Stimulated activated naive B cell treated with anti-CD40 and anti-IgM and Interleukin-4, amounts not matched to agents 10 μg/mL and 1 μg/mL and 100 μg/mL, for 72 hours (primary cell): Measurements from ENCODE around the gene IRX3.
A peak's percentile ranks its signal among the peaks of the same experiment; 100 is the strongest.

ENCODE experiments used
- ATAC-seq, 2 donors: fragments of 150-1000 bp; cut with Tn5 transposase; replicated peaks; 2 replicates each; pipeline ENCODE4 v1.10.0; 2021; ENCODE audit warnings: moderate library complexity in 1 of 2
- DNase-seq: peaks from one replicate; pipeline ENCODE4 v3.0.0; 2021
- H3K27ac Mint-ChIP-seq: one replicate; pipeline ENCODE4 v1.8.0; 2022; ENCODE audit warnings: mild to moderate bottlenecking, mixed read lengths
- H3K27me3 Mint-ChIP-seq, 2 donors: one replicate each; pipeline ENCODE4 v1.8.0; 2022; ENCODE audit warnings: mixed read lengths in 2 of 2
- H3K36me3 Mint-ChIP-seq, 2 donors: one replicate each; pipeline ENCODE4 v1.8.0; 2022; ENCODE audit warnings: mixed read lengths in 2 of 2, mild to moderate bottlenecking in 1 of 2
- H3K4me1 Mint-ChIP-seq, 2 donors: one replicate each; pipeline ENCODE4 v1.8.0; 2022; ENCODE audit warnings: mixed read lengths in 2 of 2, mild to moderate bottlenecking in 1 of 2
- H3K4me3 Mint-ChIP-seq, 2 donors: one replicate each; pipeline ENCODE4 v1.8.0; 2022; ENCODE audit warnings: mild to moderate bottlenecking in 2 of 2, mixed read lengths in 2 of 2, moderate library complexity in 1 of 2
- H3K9me3 Mint-ChIP-seq, 2 donors: one replicate each; pipeline ENCODE4 v1.8.0; 2022; ENCODE audit warnings: mixed read lengths in 2 of 2, mild to moderate bottlenecking in 1 of 2

The IRX3 gene

DNA sequence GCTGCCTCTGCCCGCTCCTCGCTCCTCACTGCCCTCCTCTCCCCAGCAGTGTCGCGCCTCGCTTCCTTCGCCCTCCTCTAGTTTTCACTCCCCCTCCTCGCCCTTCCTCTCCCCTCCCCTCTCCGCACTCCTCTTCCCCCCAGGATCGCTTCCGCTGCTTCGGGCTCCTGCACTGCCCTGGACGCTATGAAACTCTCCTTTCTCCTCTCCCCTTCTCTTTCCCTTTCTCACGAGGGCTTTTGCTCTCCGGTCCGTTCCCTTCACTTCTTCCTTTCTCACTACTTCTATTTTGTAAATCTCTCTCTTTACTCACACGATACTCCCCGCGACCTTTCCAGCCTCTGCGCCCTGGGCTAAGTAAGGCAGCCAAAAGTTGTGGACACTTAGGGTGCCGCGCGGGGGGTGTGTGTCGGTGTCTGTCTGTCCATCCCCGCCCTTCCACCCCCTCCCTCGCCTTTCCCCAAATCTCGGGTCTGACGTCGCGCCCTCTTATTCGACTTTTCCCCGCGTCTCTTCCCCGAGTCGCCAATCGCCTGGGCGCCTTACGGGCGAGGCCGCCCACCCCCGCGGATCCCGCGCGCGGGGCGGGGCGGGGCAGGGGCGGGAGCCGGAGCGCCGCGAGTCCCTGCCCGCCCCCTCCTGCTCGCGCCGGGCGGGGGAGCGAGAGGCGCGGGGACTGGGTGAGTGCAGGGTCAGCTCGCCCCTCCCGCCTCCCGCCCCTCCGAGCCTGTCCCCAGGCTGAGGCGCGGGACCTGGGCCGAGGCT lies at the start of gene IRX3:
IRX3 (minus strand) TSS at position 422 of the 765 bp plus-strand sequence. CDS start 737 bp downstream, outside the sequence.
- Mint-ChIP-seq H3K4me3 (peak within 1 kb of the TSS; percentile 71 to 78), H3K27ac (peak within 1 kb of the TSS; percentile 93), H3K36me3 (peaks cover 16 to 18% of the 10 kb centered on the region in 2 donors), H3K4me1 (peaks cover 32 to 56% of the 10 kb centered on the region in 2 donors), H3K27me3 (peaks cover 73 to 94% of the 10 kb centered on the region in 2 donors), H3K9me3 (peaks cover 0 to 3% of the 10 kb centered on the region in 2 donors)
- DNase-seq (no peak), ATAC-seq (no peak)

DNA sequence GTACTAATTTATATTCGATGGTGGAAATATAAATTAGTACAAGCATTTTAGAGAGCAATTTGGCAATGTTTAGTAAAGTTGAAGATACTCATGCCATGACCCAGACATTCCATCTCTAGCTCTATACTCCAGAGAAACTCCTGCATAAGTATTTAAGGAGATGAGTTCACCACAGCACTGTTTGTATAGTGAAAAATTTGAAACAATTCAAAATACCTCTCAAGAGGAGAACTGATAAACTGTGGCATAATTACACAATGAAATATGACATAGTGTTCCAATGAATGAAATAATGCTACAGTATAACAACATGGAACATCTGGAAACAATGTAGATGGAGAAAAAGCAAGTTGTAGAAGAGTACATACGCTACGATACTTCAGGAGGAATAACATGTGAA lies 48.6 kb upstream of the IRX3 start:
- H3K27me3 Mint-ChIP-seq: peaks cover 13 to 20% of the 10 kb centered on the region in 2 donors
- no peak overlapping the region for H3K27ac Mint-ChIP-seq
- no peak overlapping the region for H3K4me3 Mint-ChIP-seq
- peaks cover 0 to 3% of the 10 kb centered on the region in 2 donors for H3K9me3 Mint-ChIP-seq
- no peak for ATAC-seq
- no peaks in the 10 kb centered on the region for H3K36me3 Mint-ChIP-seq
- no peak for DNase-seq
- no peaks in the 10 kb centered on the region for H3K4me1 Mint-ChIP-seq

DNA sequence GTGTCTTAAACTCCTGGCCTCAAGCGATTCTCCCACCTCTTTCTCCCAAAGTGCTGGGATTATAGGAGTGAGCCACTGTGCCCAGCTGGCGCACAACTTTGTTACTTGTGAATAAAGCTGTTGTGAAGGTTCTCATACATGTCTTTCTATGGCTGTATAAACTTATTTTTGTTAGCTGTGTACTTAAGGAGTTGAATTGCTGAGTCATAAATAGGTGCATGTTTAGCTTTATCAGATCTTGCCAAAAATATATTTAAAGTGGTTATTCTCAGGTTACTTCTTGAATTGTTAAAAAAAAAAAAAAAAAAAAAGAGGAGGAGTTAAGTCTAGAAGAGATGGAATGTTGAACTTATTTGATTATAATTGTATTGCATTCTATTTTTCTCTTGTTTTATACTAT lies 47.6 kb upstream of the IRX3 start:
- no peak overlapping the region for H3K27ac Mint-ChIP-seq
- H3K4me3 Mint-ChIP-seq: no peak overlapping the region
- peaks cover 0 to under 1% of the 10 kb centered on the region in 2 donors for H3K9me3 Mint-ChIP-seq
- H3K36me3 Mint-ChIP-seq: no peaks in the 10 kb centered on the region
- peaks cover 18 to 20% of the 10 kb centered on the region in 2 donors for H3K27me3 Mint-ChIP-seq
- ATAC-seq (no peak), DNase-seq (no peak)
- H3K4me1 Mint-ChIP-seq: no peaks in the 10 kb centered on the region

DNA sequence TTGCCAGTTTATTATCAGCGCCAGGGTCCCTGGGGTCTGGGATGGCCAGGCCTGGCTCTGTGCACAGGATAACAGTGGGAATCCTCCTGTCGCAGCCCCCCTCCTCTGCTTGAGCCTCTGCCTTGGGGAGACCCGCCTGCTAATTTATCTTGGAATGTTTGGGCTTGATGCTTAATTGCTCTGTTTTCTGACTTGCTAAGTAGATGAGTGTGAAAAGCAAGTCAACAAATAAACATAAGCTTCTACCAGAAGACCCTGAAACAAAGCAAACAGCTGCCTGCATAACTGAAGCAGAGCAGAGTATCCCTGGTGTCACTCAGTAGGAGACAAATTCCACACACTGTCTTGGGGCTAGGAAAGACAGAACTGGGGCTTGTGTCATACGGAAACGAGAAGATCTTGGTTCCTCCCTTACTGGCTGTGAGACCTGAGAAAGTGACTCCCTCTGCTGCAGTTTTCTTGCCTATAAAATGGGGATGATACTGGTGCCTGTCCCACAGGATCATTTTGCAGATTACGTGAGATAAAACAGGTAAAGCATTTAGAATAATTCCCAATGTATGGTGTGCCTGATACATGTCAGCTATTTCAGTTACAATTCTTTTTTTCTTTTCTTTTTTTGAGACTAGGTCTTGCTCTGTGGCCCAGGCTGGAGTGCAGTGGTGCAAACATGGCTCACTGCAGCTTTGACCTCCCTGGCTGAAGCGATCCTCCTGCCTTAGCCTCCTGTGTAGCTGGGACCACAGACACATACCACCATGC lies 44.8 kb upstream of the IRX3 start:
- H3K4me1 Mint-ChIP-seq: no peaks in the 10 kb centered on the region
- H3K4me3 Mint-ChIP-seq: no peak overlapping the region
- H3K27ac Mint-ChIP-seq: peak overlapping the region; percentile 52
- H3K36me3 Mint-ChIP-seq: no peaks in the 10 kb centered on the region
- H3K9me3 Mint-ChIP-seq: no peaks in the 10 kb centered on the region
- peaks cover 8 to 18% of the 10 kb centered on the region in 2 donors for H3K27me3 Mint-ChIP-seq
- DNase-seq: no peak
- ATAC-seq: no peak

DNA sequence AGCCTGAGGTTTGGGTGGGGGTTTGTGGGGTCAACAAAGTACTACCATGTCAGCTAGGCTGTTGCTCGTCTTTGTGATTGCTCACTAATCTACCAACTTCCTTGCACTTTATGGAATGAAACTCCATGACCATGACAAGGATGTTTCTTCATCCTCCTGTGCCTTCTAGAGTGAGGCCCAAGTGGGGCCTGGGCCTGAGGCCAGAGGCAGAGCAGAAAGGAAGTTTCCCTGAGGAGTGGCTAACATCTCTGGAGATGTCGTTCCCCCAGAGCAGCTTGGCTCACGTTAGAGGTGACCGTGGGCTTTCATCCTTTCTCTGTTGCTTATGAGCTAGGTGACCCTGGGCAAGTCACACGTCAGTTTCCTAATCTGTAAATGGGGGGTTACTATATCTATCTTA lies 41.0 kb upstream of the IRX3 start:
- ATAC-seq: no peak
- no peaks in the 10 kb centered on the region for H3K4me1 Mint-ChIP-seq
- H3K27ac Mint-ChIP-seq: no peak overlapping the region
- peaks cover 4 to 18% of the 10 kb centered on the region in 2 donors for H3K27me3 Mint-ChIP-seq
- no peak overlapping the region for H3K4me3 Mint-ChIP-seq
- no peak for DNase-seq
- H3K9me3 Mint-ChIP-seq: no peaks in the 10 kb centered on the region
- no peaks in the 10 kb centered on the region for H3K36me3 Mint-ChIP-seq

DNA sequence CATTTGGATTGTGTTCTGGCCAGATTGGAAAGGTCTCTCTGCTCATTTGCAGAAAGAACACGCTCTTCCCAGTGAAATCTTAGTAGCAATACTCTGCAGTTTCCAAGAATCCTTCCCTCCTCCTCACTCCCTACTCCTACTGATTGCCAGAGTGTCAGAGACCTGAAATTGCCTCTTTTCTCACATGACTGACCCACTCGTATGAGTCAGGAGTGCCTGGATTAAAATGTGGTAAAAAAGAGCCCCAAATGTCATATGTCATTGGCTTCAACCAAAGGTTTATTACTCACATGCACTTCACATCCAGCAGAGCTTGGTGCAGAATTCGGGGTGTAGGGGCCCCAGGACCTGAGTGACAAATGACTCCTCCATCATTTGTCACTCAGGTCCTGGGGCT lies 39.7 kb upstream of the IRX3 start:
- no peaks in the 10 kb centered on the region for H3K4me1 Mint-ChIP-seq
- H3K27me3 Mint-ChIP-seq: peaks cover 4 to 16% of the 10 kb centered on the region in 2 donors
- no peak overlapping the region for H3K27ac Mint-ChIP-seq
- H3K4me3 Mint-ChIP-seq: no peak overlapping the region
- no peaks in the 10 kb centered on the region for H3K9me3 Mint-ChIP-seq
- H3K36me3 Mint-ChIP-seq: no peaks in the 10 kb centered on the region
- ATAC-seq (no peak), DNase-seq (no peak)

DNA sequence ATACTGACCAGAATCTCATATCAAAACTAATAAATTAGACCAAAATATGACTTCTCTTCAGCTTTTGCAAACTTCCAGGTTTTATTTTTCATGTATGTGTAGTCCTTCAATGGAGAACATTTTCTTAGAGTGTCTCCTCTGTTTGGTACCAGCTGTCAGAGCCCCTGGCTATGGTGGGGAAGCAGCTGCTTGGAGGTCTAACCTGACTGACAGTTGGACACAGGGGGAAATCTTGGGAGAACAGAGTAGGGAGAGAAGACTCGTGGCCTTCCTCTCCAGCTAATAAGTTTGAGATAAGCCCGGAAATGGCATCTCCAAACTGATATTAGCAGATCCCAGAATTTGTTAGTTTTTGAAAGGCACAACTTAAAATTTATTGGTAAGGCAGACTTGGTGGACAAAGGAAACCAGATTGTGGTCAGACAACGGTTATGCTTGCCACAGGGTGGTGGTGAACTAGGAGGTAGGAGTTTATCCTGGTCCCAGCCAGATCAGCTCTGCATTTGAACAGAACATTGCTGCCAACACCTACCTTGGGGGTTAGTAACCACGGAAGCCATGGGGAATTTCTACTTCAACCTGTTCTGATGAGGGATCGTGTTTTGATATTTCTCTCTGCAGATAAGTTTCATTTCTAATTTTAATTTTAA lies 39.2 kb upstream of the IRX3 start:
- DNase-seq: no peak
- no peak overlapping the region for H3K27ac Mint-ChIP-seq
- no peak for ATAC-seq
- no peak overlapping the region for H3K4me3 Mint-ChIP-seq
- H3K27me3 Mint-ChIP-seq: peaks cover 4 to 11% of the 10 kb centered on the region in 2 donors
- no peaks in the 10 kb centered on the region for H3K9me3 Mint-ChIP-seq
- H3K4me1 Mint-ChIP-seq: no peaks in the 10 kb centered on the region
- no peaks in the 10 kb centered on the region for H3K36me3 Mint-ChIP-seq

DNA sequence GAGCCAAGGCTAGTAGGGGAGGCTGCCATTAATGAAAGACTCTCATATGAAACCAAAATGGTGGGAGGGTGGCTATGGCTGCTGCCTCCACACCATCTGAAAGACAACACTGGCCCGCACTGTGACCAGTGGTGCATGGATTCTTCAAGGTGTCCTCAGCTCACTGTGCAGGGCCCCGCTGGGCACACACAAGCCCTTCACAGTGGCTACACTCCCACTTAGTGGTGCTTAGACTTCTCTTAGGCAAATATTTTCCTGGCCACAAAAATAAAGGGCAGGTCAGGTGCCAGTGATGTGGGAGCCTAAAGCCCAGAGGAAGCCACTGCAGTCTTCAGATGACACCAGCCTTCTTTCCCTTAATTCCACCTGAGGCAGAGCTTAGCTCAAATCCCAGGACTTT lies 38.1 kb upstream of the IRX3 start:
- Mint-ChIP-seq H3K4me1 (no peaks in the 10 kb centered on the region), H3K4me3 (no peak overlapping the region), H3K9me3 (no peaks in the 10 kb centered on the region), H3K27me3 (peaks cover 1 to 5% of the 10 kb centered on the region in 2 donors), H3K27ac (no peak overlapping the region), H3K36me3 (no peaks in the 10 kb centered on the region)
- ATAC-seq (no peak), DNase-seq (no peak)

DNA sequence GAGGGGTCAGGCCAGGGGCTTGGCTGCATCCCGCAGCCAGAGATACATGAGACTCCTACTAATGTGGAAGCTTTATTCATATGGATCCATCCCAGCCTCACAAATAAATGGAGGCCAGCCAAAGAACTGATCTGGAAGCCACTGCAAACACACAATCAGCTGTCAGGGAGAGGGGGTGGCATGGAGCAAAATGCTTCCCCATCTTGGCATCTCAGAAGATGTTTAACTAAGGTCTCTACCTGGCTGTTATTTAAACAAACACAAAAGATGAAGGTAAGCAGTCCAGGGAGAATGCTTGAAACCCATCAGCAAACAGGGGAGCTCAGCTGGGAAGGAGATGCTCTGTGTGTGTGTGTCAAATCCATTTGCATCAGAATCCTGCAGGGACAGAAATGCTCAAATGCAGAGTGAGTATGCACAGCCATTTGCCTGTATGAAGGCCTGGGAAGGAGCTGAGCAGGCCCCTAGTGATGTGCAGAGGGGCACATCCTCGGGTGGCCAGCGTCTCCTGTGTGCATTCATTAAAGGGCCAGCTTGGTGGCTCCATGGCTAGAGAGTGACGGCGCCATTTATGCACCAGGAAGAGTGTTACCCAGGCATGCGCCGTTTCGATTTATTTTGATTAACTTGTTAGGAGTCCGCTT lies 34.2 kb upstream of the IRX3 start:
- no peaks in the 10 kb centered on the region for H3K36me3 Mint-ChIP-seq
- no peak overlapping the region for H3K4me3 Mint-ChIP-seq
- H3K9me3 Mint-ChIP-seq: no peaks in the 10 kb centered on the region

DNA sequence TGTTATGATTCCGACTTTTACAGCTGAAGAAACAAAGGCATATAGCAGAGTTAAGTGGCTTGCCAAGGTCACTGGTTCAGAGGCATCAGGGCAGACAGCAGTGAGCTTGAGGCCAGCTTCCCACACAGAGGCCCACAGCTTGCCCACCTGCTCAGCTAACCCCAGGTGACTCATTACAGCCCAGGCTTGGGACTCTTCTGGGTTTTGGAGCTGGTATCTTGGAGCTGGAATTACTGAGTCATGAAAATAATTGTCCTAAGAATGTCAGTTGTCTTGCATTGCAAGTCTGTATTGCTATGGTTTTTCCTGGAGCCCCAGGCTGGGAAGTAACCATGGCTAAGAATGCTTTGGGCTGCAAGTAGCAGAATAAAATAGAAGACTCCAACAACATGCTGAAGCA lies 32.4 kb upstream of the IRX3 start:
- Mint-ChIP-seq H3K27me3 (peaks cover 0 to 5% of the 10 kb centered on the region in 2 donors), H3K4me1 (no peaks in the 10 kb centered on the region), H3K27ac (no peak overlapping the region), H3K9me3 (no peaks in the 10 kb centered on the region), H3K4me3 (no peak overlapping the region), H3K36me3 (no peaks in the 10 kb centered on the region)
- ATAC-seq: no peak
- DNase-seq: no peak

More for the DNA sequence above, 34.2 kb upstream of the IRX3 start:
- ATAC-seq: no peak
- Mint-ChIP-seq H3K27ac (no peak overlapping the region), H3K27me3 (peaks cover 0 to 5% of the 10 kb centered on the region in 2 donors), H3K4me1 (no peaks in the 10 kb centered on the region)
- no peak for DNase-seq

DNA sequence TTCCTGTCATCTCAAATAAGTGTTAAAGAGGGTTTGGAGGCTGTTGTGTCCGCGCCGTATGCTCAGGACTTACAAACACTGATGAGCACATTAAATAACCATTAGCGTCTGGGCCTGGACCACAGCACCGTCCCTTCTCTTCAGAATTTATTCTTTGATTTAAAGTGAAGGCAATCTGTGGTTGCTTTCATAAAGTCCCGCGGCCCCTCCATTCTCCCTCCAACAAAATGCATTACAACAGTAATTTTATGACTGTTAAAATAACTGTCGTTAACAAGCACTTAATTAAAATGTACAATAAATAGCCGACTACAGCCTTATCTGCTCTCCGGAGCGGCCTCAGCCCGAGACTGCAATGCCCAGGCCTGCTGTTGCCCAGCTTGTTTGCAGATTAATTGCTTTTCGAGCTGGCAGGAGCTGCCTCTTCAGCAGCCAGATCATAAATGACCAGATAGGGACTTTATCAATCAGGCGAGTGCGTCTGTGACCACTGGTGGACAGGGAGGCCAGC lies 30.6 kb upstream of the IRX3 start:
- Mint-ChIP-seq H3K9me3 (no peaks in the 10 kb centered on the region), H3K27ac (no peak overlapping the region), H3K27me3 (peaks cover 0 to 5% of the 10 kb centered on the region in 2 donors), H3K4me3 (no peak overlapping the region), H3K36me3 (no peaks in the 10 kb centered on the region), H3K4me1 (no peaks in the 10 kb centered on the region)
- ATAC-seq: no peak
- no peak for DNase-seq

DNA sequence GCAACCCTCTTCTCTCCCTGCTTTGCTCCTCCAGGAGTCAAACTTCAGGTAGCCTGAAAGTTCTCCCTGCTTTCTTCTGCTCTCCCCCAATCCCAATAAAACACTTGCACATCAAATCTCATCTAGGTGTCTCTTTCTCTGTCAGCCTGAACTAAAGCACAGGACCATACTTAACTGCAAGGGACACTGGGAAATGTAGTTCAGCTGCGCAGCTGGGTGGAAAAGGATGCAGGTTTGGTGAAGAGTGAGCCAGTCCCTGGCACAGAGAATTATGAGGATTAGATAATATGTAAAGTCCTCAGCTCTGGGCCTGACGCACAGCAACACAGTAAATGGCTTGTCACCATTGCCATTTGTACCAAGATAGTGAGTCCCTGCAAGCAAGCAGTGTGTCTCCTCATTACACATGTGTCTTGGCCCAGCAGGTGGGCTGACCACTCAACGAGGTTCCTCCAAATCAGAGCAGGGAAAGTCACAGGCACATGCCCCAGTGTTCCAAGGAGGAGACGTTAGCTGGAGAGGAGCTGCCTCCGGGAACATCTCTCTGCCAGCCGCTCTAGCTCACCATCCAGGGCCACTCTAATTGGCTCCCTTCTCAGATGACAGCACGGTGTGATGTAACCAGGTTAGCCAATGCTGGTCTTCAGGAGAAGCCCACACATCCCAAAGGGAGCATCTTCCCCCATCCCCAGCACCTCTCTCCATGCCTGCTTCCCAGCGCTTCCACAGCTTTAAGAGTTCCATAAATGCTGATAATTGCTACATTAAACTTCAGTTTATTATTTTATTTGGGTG lies 29.7 kb upstream of the IRX3 start:
- Mint-ChIP-seq H3K36me3 (no peaks in the 10 kb centered on the region), H3K27ac (no peak overlapping the region), H3K4me3 (no peak overlapping the region), H3K9me3 (no peaks in the 10 kb centered on the region), H3K27me3 (peaks cover 0 to 5% of the 10 kb centered on the region in 2 donors), H3K4me1 (no peaks in the 10 kb centered on the region)
- DNase-seq (no peak), ATAC-seq (no peak)

DNA sequence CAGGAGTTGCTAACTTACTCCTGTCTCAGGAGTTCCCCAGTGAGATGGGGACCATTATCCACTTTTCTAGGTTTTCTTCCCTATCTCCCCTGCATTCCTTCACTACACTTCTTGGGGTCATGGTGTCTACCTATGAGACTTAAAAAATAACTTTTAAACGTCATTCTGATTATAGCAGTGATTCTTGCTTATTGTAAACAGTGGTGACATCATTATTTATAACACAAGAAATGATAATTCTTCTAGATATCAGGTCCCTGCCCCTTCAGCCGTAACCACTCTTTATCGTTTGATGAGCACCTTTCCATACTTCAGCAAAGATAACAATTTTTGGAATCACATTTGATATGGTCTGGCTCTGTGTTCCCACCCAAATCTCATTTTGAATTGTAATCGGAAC lies 27.2 kb upstream of the IRX3 start:
- DNase-seq: no peak
- ATAC-seq: no peak
- H3K4me3 Mint-ChIP-seq: no peak overlapping the region
- no peaks in the 10 kb centered on the region for H3K9me3 Mint-ChIP-seq
- no peak overlapping the region for H3K27ac Mint-ChIP-seq
- H3K36me3 Mint-ChIP-seq: no peaks in the 10 kb centered on the region
- no peaks in the 10 kb centered on the region for H3K4me1 Mint-ChIP-seq
- H3K27me3 Mint-ChIP-seq: peaks cover 0 to 8% of the 10 kb centered on the region in 2 donors
